OCI-LY1 (cell line): ENCODE results near the gene C19orf44.

Experiments
- EZH2 ChIP-seq: fragments of 200-600 bp; sonication (generic), shearing (Covaris generic); IDR thresholded peaks from 2 replicates; pipeline ENCODE4 v1.8.0; 2017; ENCODE audit warnings: borderline replicate concordance, mixed run types, mild to moderate bottlenecking, antibody characterized with exemption, low read length, moderate library complexity, mixed read lengths
- TF ChIP-seq, protein P1 (sequence below): fragments of 200-600 bp; sonication (generic), shearing (Covaris generic); IDR thresholded peaks from 2 replicates; pipeline ENCODE4 v1.5.1; 2017; ENCODE audit warnings: mild to moderate bottlenecking, antibody characterized with exemption, low read length, moderate library complexity, mixed read lengths

DNA sequence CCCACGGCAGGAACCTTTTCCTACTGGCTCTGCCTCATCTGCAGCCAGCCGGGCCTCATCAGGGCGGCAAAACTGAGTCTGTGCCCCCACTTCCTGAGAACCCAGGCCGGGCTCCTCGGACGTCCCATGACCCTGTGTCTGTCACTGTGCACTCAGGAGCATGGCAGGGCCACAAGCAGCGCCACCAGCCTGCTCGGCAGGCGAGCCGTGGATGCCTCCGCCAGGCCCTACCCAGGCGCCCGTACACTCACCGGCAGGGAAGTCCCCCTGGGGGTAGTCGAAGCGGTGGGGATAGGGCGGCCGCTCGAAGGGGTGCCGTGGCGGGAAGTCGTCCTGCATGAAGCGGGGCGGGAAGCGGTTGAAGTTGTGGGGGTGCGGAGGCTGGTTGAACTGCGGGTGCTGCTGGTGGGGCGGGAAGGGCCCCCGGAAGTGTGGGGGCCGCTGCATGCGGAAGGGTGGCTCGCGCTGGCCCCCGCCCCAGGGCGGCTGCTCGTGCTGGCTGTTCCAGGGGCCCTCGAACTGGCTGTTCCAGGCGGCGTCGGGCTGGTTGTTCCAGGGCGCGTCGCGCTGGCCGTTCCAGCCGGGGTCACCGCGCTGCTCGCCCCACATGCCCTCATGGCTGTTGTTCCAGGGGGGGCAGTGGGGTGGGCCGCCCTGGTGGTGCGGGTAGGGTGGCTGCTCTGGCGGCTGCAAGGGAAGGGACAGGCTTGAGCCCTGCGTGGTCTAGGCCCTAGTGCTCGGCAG, 29.0 kb downstream of the C19orf44 start:
- TF ChIP-seq, protein P1, sequence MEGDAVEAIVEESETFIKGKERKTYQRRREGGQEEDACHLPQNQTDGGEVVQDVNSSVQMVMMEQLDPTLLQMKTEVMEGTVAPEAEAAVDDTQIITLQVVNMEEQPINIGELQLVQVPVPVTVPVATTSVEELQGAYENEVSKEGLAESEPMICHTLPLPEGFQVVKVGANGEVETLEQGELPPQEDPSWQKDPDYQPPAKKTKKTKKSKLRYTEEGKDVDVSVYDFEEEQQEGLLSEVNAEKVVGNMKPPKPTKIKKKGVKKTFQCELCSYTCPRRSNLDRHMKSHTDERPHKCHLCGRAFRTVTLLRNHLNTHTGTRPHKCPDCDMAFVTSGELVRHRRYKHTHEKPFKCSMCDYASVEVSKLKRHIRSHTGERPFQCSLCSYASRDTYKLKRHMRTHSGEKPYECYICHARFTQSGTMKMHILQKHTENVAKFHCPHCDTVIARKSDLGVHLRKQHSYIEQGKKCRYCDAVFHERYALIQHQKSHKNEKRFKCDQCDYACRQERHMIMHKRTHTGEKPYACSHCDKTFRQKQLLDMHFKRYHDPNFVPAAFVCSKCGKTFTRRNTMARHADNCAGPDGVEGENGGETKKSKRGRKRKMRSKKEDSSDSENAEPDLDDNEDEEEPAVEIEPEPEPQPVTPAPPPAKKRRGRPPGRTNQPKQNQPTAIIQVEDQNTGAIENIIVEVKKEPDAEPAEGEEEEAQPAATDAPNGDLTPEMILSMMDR = no peak
- TF ChIP-seq EZH2 = no peak
